ENCODE data around the gene NDUFS3.
"Not testable (repeated sequence)": the region's sequence is repeated elsewhere in the genome, so short reads cannot be mapped to it uniquely, and the experiment has no call there.

Gene NDUFS3

GRCh38 chr11:47578524-47579494, at the start of gene NDUFS3, which contains the start of gene KBTBD4:
Gene NDUFS3 (plus strand): TSS chr11:47579074. CDS start chr11:47579092, 18 bp downstream.
Gene KBTBD4 (minus strand): TSS chr11:47578970. CDS start chr11:47578951, 19 bp downstream.
- DNase-seq, result peak; percentile 79 to 85

DNA sequence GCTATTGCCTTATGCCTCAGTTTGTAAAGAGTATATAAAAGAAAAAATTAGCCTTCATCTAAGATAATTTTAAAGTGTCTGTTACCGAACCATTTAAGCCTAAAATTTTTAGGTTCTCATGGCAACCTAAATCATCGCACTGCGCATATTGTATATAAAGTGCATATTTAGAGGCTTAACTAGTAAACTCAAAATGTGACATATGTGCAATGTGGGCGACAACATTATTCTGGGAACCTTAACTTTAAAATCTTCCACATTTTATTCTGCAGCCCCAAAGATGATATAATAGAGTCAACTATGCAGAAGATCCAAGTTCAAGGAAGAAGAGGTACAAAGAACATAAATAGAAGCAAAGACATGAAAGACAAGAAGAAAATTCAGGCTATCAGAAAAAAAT, 48.9 kb upstream of the NDUFS3 start:
- DNase-seq, result no peak

DNA sequence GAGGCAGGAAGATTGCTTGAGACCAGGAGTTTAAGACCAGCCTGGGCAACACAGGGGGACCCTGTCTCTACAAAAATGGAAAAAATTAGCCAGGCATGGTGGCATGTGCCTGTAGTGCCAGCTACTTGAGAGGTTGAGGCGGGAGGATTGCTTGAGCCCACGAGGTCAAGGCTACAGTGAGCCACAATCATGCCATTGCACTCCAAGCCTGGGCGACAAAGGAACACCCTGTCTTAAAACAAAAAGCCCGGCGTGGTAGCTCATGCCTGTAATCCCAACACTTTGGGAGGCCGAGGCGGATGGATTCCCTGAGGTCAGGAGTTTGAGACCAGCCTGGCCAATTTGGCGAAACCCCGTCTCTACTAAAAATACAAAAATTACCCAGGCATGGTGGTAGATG, 48.2 kb upstream of the NDUFS3 start:
- DNase-seq, result not testable (repeated sequence)

- no peak for DNase-seq
Measured at GRCh38 chr11:47531666-47532065, 47.2 kb upstream of the NDUFS3 start.

GRCh38 chr11:47532597-47533213, 46.2 kb upstream of the NDUFS3 start:
- no peak for DNase-seq

- no peak for DNase-seq
Measured at GRCh38 chr11:47533690-47534151, 45.2 kb upstream of the NDUFS3 start.

- DNase-seq, result no peak
Measured at GRCh38 chr11:47534704-47535251, 44.1 kb upstream of the NDUFS3 start.

DNA sequence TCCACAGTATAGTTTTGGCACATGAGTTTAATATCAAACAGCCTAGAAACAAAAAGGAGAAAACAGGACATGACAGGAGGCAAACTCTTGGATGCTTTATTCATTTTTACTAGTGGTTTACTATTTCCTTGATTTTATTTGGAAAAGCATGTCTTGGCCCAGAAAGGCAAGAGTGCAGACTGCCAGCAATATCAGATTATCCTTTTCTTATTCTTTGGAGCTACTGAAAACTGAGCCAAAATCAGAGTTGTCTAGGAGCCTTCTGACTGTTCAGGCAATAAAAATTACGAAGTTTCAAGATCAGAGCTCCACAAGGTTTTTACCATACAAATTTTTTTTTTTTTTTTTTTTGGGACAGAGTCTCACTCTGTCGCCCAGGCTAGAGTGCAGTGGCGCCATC, 42.0 kb upstream of the NDUFS3 start:
- DNase-seq, result no peak

DNA sequence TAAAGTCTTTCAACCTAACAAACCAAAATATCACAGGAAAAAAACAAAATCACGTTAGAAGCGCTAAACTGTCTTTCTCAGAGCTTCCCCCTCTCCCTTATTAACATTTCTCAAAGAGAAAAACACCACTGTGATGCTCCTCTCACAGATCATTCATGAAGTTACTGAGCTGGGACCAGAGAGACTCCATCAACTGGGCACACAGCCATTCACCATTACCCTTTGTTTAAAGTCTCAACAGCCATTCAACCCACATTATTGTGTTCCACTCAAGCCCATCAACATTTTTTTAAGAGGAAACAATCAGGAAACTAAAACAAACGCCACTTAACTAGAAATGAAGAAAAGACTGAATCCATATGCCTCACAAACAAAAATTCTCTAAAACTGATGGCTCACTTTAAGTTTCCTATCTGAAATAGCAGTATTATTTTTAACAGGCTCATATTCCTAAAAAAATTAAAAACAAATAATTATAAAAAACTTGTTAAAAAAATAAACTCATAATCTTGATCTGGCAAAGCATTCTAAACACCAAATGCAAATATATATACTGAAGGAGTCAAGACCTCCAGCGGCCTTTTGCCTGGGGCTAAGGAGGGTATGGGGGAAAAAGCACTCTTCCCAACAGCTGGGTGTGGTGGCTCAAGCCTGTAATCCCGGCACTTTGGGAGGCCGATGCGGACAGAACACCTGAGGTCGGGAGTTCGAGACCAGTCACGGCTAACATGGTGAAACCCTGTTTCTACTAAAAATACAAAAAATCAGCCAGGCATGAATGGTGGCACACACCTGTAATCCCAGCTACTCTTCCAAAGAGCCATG, 39.9 kb upstream of the NDUFS3 start:
- DNase-seq, result no peak

- DNase-seq, result no peak
Measured at GRCh38 chr11:47539681-47540039, 39.2 kb upstream of the NDUFS3 start.

- no peak for DNase-seq
Measured at GRCh38 chr11:47541070-47541469, 37.8 kb upstream of the NDUFS3 start.

- DNase-seq, result no peak
Measured at GRCh38 chr11:47545298-47545697, 33.6 kb upstream of the NDUFS3 start.

- not testable (repeated sequence) for DNase-seq
Measured at GRCh38 chr11:47546274-47546673, 32.6 kb upstream of the NDUFS3 start.

- DNase-seq, result no peak
Measured at GRCh38 chr11:47550288-47551047, 28.4 kb upstream of the NDUFS3 start.

GRCh38 chr11:47551086-47551485, 27.8 kb upstream of the NDUFS3 start:
- DNase-seq, result peak in 1 of 2 experiments; percentile 12

- DNase-seq, result peak in 1 of 2 experiments; percentile 25
Measured at GRCh38 chr11:47552056-47552565, 26.8 kb upstream of the NDUFS3 start.

- DNase-seq, result peak; percentile 68 to 89
Measured at GRCh38 chr11:47552566-47553405, 26.1 kb upstream of the NDUFS3 start, which contains the start of gene CELF1. Gene CELF1 (minus strand): TSS chr11:47553132. CDS start chr11:47499523, 53,609 bp downstream.

DNA sequence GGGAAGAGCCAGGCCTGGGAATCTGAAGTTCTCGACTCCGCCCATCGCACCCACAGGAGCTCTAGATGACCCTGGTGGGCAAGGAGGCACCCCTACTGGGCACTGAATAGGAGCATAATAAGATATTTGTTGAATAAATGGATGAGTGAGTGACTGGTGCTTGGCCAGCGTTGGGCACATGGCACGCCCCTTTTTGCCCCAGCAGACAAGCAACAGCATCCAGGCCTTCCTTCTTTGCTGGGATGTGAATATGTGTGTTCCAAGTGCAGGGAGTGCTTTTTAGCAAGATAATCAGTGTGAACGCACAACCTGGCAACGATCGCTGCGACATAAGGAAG, 25.5 kb upstream of the NDUFS3 start:
- no peak for DNase-seq

DNA sequence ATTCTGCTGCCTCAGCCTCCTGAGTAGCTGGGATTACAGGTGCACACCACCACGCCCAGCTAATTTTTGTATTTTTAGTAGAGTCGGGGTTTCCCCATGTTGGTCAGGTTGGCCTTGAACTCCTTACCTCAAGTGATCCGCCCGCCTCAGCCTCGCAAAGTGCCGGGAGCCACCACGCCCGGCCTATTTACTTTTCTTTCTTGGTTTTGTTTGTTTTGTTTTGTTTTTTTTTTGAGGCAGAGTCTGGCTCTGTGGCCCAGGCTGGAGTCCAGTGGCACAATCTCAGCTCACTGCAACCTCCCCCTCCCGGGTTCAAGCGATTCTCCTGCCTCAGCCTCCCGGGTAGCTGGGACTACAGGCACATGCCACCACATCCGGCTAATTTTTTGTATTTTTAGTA, 21.9 kb upstream of the NDUFS3 start:
- not testable (repeated sequence) for DNase-seq

- DNase-seq, result no peak
Measured at GRCh38 chr11:47558695-47559094, 20.2 kb upstream of the NDUFS3 start.

DNA sequence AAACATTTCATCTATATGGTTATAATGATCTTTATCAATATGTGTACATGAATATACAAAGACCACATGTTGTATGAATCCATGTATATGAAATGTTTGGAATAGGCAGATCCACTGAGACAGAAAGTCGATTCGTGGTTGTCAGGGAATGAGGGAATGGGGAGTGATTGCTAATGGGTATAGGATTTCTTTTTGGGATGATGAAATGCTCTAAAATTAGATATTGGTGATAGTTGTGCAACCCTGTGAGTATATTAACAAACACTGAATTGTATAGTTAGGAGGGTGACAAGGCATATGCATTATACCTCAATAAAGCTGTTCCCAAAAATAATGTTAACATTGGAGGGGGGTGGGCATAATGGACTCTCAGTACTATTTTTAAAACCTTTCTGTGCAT, 18.4 kb upstream of the NDUFS3 start:
- DNase-seq, result no peak
